DND-41 (cell line): ENCODE measurements around the gene ANK3.

ENCODE experiments used
- ATAC-seq: fragments of 200-7000 bp; cut with Tn5 transposase; 3 replicates; pipeline ENCODE4 v1.9.1; 2021; ENCODE audit warnings: low read depth; ENCODE audit not compliant: insufficient read depth
- DNase-seq: peaks from one replicate; pipeline ENCODE4 v3.0.0-alpha.2; 2020
- H2AFZ ChIP-seq: 2 replicates; pipeline ENCODE4 v1.6.0; 2012; ENCODE audit warnings: low read depth, low read length
- H3K27ac ChIP-seq: 2 replicates; pipeline ENCODE4 v1.5.1; 2012; ENCODE audit warnings: low read length, inconsistent platforms
- H3K27me3 ChIP-seq: fragments of 200-600 bp; sonication (generic); 2 replicates; pipeline ENCODE4 v1.6.0; 2012; ENCODE audit warnings: low read length, mild to moderate bottlenecking, inconsistent platforms; ENCODE audit not compliant: insufficient read depth, poor library complexity
- H3K36me3 ChIP-seq: 2 replicates; pipeline ENCODE4 v1.5.1; 2012; ENCODE audit warnings: low read length, inconsistent platforms; ENCODE audit not compliant: insufficient read depth
- H3K4me1 ChIP-seq: 2 replicates; pipeline ENCODE4 v1.5.1; 2012; ENCODE audit warnings: mild to moderate bottlenecking, low read length; ENCODE audit not compliant: insufficient read depth
- H3K4me2 ChIP-seq: 2 replicates; pipeline ENCODE4 v1.6.0; 2012; ENCODE audit warnings: mild to moderate bottlenecking, moderate library complexity, low read length, inconsistent platforms; ENCODE audit not compliant: insufficient read depth
- H3K4me3 ChIP-seq, 2 experiments: fragments of 200-600 bp in 1 of 2; shearing (Covaris generic) in 1 of 2; 2 replicates each; pipeline ENCODE4 v1.5.1; 2012 to 2016; ENCODE audit warnings: inconsistent platforms in 2 of 2, low read length in 2 of 2, mild to moderate bottlenecking in 2 of 2, low read depth in 1 of 2, moderate library complexity in 1 of 2
- H3K79me2 ChIP-seq: 2 replicates; pipeline ENCODE4 v1.6.0; 2012; ENCODE audit warnings: low read length, inconsistent platforms; ENCODE audit not compliant: insufficient read depth
- H3K9ac ChIP-seq: 2 replicates; pipeline ENCODE4 v1.6.0; 2012; ENCODE audit warnings: low read depth, mild to moderate bottlenecking, inconsistent platforms, low read length, moderate library complexity
- H3K9me3 ChIP-seq: 2 replicates; pipeline ENCODE4 v1.5.1; 2012; ENCODE audit warnings: low read length, moderate library complexity, mild to moderate bottlenecking, inconsistent platforms; ENCODE audit not compliant: insufficient read depth, severe bottlenecking
- H4K20me1 ChIP-seq: 2 replicates; pipeline ENCODE4 v1.6.0; 2012; ENCODE audit warnings: low read length; ENCODE audit not compliant: insufficient read depth
- EZH2 ChIP-seq: IDR thresholded peaks from 3 replicates; pipeline ENCODE4 v1.6.1; 2012; ENCODE audit warnings: borderline replicate concordance, low read depth, mild to moderate bottlenecking, moderate library complexity, low read length, inconsistent platforms; ENCODE audit not compliant: severe bottlenecking
- TF ChIP-seq, protein P1 (sequence below): IDR thresholded peaks from 2 replicates; pipeline ENCODE4 v1.5.1; 2012; ENCODE audit warnings: borderline replicate concordance, low read length, moderate library complexity, mild to moderate bottlenecking; ENCODE audit not compliant: poor library complexity, severe bottlenecking; ENCODE audit errors: extremely low read depth

ANK3 gene

GRCh38 chr10:60289800-60290199, 99.9 kb downstream of the ANK3 start:
- no peaks in the 10 kb centered on the region for H3K4me1 ChIP-seq
- no peaks in the 10 kb centered on the region for H4K20me1 ChIP-seq
- no peaks in the 10 kb centered on the region for H3K9me3 ChIP-seq
- DNase-seq = no peak
- ATAC-seq = no peak
- H2AFZ ChIP-seq = no peak overlapping the region
- H3K4me2 ChIP-seq = no peak overlapping the region
- no peaks in the 10 kb centered on the region for H3K36me3 ChIP-seq
- no peaks in the 10 kb centered on the region for H3K27me3 ChIP-seq
- H3K79me2 ChIP-seq = no peaks in the 10 kb centered on the region
- no peak overlapping the region for H3K27ac ChIP-seq
- H3K9ac ChIP-seq = no peak overlapping the region
- no peak overlapping the region for H3K4me3 ChIP-seq
- TF ChIP-seq EZH2 = no peak
- TF ChIP-seq, protein P1, sequence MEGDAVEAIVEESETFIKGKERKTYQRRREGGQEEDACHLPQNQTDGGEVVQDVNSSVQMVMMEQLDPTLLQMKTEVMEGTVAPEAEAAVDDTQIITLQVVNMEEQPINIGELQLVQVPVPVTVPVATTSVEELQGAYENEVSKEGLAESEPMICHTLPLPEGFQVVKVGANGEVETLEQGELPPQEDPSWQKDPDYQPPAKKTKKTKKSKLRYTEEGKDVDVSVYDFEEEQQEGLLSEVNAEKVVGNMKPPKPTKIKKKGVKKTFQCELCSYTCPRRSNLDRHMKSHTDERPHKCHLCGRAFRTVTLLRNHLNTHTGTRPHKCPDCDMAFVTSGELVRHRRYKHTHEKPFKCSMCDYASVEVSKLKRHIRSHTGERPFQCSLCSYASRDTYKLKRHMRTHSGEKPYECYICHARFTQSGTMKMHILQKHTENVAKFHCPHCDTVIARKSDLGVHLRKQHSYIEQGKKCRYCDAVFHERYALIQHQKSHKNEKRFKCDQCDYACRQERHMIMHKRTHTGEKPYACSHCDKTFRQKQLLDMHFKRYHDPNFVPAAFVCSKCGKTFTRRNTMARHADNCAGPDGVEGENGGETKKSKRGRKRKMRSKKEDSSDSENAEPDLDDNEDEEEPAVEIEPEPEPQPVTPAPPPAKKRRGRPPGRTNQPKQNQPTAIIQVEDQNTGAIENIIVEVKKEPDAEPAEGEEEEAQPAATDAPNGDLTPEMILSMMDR = no peak

DNA sequence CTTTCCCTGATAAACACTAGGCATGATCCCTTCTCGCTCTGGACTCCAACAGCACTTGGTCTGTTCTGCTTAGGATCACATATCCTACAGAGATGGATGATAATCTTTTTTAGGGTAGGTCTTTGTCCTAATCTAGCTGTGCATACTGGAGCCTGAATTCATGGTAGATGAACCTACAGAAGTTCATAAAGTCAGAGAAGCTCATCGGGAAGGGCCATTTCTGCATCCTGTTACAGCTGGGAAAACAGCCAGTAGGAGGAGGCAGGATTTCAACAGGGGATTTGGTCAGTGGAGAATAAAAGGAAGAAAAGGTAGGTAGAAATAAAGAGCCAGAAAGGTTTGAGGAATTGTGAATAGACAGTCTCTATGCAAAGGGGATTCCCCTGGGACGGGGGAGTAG, 101.4 kb downstream of the ANK3 start:
- no peak for ATAC-seq
- H3K4me1 ChIP-seq = no peaks in the 10 kb centered on the region
- no peak overlapping the region for H2AFZ ChIP-seq
- no peak overlapping the region for H3K4me3 ChIP-seq
- no peak overlapping the region for H3K4me2 ChIP-seq
- H3K9ac ChIP-seq = no peak overlapping the region
- DNase-seq = no peak
- no peaks in the 10 kb centered on the region for H4K20me1 ChIP-seq
- H3K27ac ChIP-seq = no peak overlapping the region
- H3K9me3 ChIP-seq = no peaks in the 10 kb centered on the region
- H3K27me3 ChIP-seq = no peaks in the 10 kb centered on the region
- H3K36me3 ChIP-seq = no peaks in the 10 kb centered on the region
- TF ChIP-seq, protein P1 = no peak
- no peak for TF ChIP-seq EZH2
- no peaks in the 10 kb centered on the region for H3K79me2 ChIP-seq

DNA sequence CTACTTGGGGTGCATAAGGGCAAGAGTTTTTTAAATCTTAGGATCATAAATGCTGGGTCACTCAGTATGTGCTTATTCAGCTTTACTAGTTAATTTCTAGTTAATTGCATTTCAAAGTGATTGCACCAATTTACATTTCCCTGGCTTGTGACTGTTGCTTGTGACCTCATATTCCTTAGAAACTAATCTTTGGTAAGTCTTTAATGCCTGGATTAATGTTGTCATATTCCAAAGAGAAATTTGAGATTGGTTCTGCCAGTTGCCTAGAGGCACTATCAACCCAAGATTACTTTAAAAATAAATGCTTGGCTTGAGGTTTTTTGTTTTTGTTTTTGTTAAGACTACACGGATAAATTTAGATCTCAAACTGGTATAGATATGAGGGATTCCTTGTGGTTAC, 103.1 kb downstream of the ANK3 start:
- TF ChIP-seq EZH2 = no peak
- TF ChIP-seq, protein P1 = no peak
- Histone ChIP-seq H3K36me3 (no peaks in the 10 kb centered on the region), H3K27ac (no peak overlapping the region), H3K27me3 (no peaks in the 10 kb centered on the region), H3K79me2 (no peaks in the 10 kb centered on the region), H3K9me3 (no peaks in the 10 kb centered on the region), H2AFZ (no peak overlapping the region), H3K9ac (no peak overlapping the region), H3K4me3 (no peak overlapping the region), H3K4me2 (no peak overlapping the region), H3K4me1 (no peaks in the 10 kb centered on the region), H4K20me1 (no peaks in the 10 kb centered on the region)
- no peak for ATAC-seq
- DNase-seq = no peak

GRCh38 chr10:60283397-60283796, 106.3 kb downstream of the ANK3 start:
- H3K4me1 ChIP-seq = no peaks in the 10 kb centered on the region
- H4K20me1 ChIP-seq = no peaks in the 10 kb centered on the region
- no peak overlapping the region for H2AFZ ChIP-seq
- no peaks in the 10 kb centered on the region for H3K9me3 ChIP-seq
- no peaks in the 10 kb centered on the region for H3K79me2 ChIP-seq
- no peak for DNase-seq
- H3K27me3 ChIP-seq = no peaks in the 10 kb centered on the region
- no peak overlapping the region for H3K4me3 ChIP-seq
- H3K9ac ChIP-seq = no peak overlapping the region
- TF ChIP-seq, protein P1 = no peak
- no peak for TF ChIP-seq EZH2
- no peak for ATAC-seq
- no peak overlapping the region for H3K27ac ChIP-seq
- H3K4me2 ChIP-seq = no peak overlapping the region
- no peaks in the 10 kb centered on the region for H3K36me3 ChIP-seq
